IMR-90 (cell line): ENCODE data around the gene MRM2. TPM values are rescaled to one million over a fixed set of nuclear protein-coding genes. Genes with fewer than 3 reads are reported as not detected.

Experiments
- ATAC-seq: fragments of 200-7000 bp; cut with Tn5 transposase; 2 replicates; pipeline ENCODE4 v1.9.1; 2020; ENCODE audit warnings: low read depth, mild to moderate bottlenecking, moderate library complexity
- BruUV-seq: library from RNA; stranded (reverse); fragments of 400-500 nt; replicated peaks from 2 replicates; lab custom pipeline; 2021; lab: Mats Ljungman, UMichigan
- CTCF ChIA-PET: fragments of 300-600 bp; formaldehyde crosslinking; extraction: SDS; loops from one replicate; lab custom pipeline; 2021; ENCODE audit warnings: antibody characterized with exemption; lab: Yijun Ruan, JAX
- POLR2A ChIA-PET: fragments of 300-600 bp; sonication (Branson Sonifier 250); formaldehyde crosslinking; loops from one replicate; lab custom pipeline; 2022; ENCODE audit warnings: antibody characterized with exemption; ENCODE audit not compliant: unreplicated experiment; lab: Charles Lee
- DNase-seq: peaks from one replicate; pipeline ENCODE4 v3.0.0; 2013
- H2AFZ ChIP-seq: replicated peaks from 2 replicates; pipeline ENCODE3; 2013; ENCODE audit warnings: low read length, mild to moderate bottlenecking; ENCODE audit not compliant: poor library complexity
- H2AK5ac ChIP-seq: 2 replicates; pipeline ENCODE4 v1.6.1; 2013; ENCODE audit warnings: low read depth, low read length, inconsistent platforms
- H2AK9ac ChIP-seq: replicated peaks from 2 replicates; pipeline ENCODE3; 2013; ENCODE audit warnings: mild to moderate bottlenecking, low read depth, low read length, moderate library complexity; ENCODE audit not compliant: poor library complexity
- H2BK120ac ChIP-seq: 2 replicates; pipeline ENCODE4 v1.6.1; 2013; ENCODE audit warnings: low read depth, low read length, inconsistent platforms
- H2BK15ac ChIP-seq: 3 replicates; pipeline ENCODE4 v1.6.1; 2013; ENCODE audit warnings: low read depth, low read length, inconsistent platforms
- H2BK20ac ChIP-seq: 2 replicates; pipeline ENCODE4 v1.6.1; 2013; ENCODE audit warnings: low read depth, mild to moderate bottlenecking, inconsistent platforms, low read length, moderate library complexity
- H2BK5ac ChIP-seq: 2 replicates; pipeline ENCODE4 v1.6.1; 2013; ENCODE audit warnings: mild to moderate bottlenecking, low read depth, low read length, inconsistent platforms; ENCODE audit not compliant: poor library complexity, severe bottlenecking
- H3K14ac ChIP-seq: replicated peaks from 2 replicates; pipeline ENCODE4 v1.6.1; 2013; ENCODE audit warnings: low read depth, low read length, inconsistent platforms
- H3K18ac ChIP-seq: 2 replicates; pipeline ENCODE4 v1.6.1; 2013; ENCODE audit warnings: low read depth, low read length, control low read depth
- H3K23ac ChIP-seq: 2 replicates; pipeline ENCODE4 v1.6.1; 2013; ENCODE audit warnings: low read depth, low read length, inconsistent platforms
- H3K27ac ChIP-seq: 2 replicates; pipeline ENCODE4 v1.5.1; 2013; ENCODE audit warnings: mild to moderate bottlenecking, control low read depth, low read length; ENCODE audit not compliant: insufficient read depth
- H3K27me3 ChIP-seq: 2 replicates; pipeline ENCODE4 v1.6.1; 2013; ENCODE audit warnings: low read length; ENCODE audit not compliant: control insufficient read depth, insufficient read depth
- H3K36me3 ChIP-seq: 2 replicates; pipeline ENCODE4 v1.6.1; 2013; ENCODE audit warnings: low read length, mixed read lengths; ENCODE audit not compliant: control insufficient read depth, insufficient read depth
- H3K4ac ChIP-seq: 2 replicates; pipeline ENCODE4 v1.6.1; 2013; ENCODE audit warnings: low read depth, low read length, inconsistent platforms
- H3K4me1 ChIP-seq: 2 replicates; pipeline ENCODE4 v1.6.1; 2013; ENCODE audit warnings: low read length, mixed read lengths; ENCODE audit not compliant: control insufficient read depth, insufficient read depth
- H3K4me2 ChIP-seq: 2 replicates; pipeline ENCODE4 v1.6.1; 2013; ENCODE audit warnings: low read depth, mild to moderate bottlenecking, control low read depth, low read length, moderate library complexity
- H3K4me3 ChIP-seq: 2 replicates; pipeline ENCODE4 v1.5.1; 2013; ENCODE audit warnings: low read depth, mild to moderate bottlenecking, control low read depth, low read length, moderate library complexity; ENCODE audit not compliant: insufficient read depth
- H3K56ac ChIP-seq: 2 replicates; pipeline ENCODE4 v1.6.1; 2013; ENCODE audit warnings: low read length, inconsistent platforms; ENCODE audit not compliant: insufficient read depth; ENCODE audit errors: extremely low read depth
- H3K79me1 ChIP-seq, 2 experiments: 2 replicates each; pipeline ENCODE4 v1.6.1; 2013; ENCODE audit warnings: low read length in 2 of 2, inconsistent platforms in 1 of 2, low read depth in 1 of 2
- H3K9ac ChIP-seq: 2 replicates; pipeline ENCODE4 v1.6.1; 2013; ENCODE audit warnings: low read depth, low read length, control low read depth
- H3K9me1 ChIP-seq: 2 replicates; pipeline ENCODE4 v1.6.1; 2013; ENCODE audit warnings: low read length, inconsistent platforms; ENCODE audit not compliant: insufficient read depth
- H3K9me3 ChIP-seq: 2 replicates; pipeline ENCODE4 v1.6.1; 2013; ENCODE audit warnings: low read length; ENCODE audit not compliant: control insufficient read depth, insufficient read depth
- H4K20me1 ChIP-seq: 2 replicates; pipeline ENCODE4 v1.6.1; 2013; ENCODE audit warnings: low read length, inconsistent platforms; ENCODE audit not compliant: insufficient read depth
- H4K5ac ChIP-seq: 2 replicates; pipeline ENCODE4 v1.6.1; 2013; ENCODE audit warnings: mild to moderate bottlenecking, low read depth, low read length, control low read depth
- H4K8ac ChIP-seq, 2 experiments: 2 replicates each; pipeline ENCODE4 v1.6.1; 2013; ENCODE audit warnings: low read depth in 2 of 2, low read length in 2 of 2, control low read depth in 1 of 2, inconsistent platforms in 1 of 2
- H4K91ac ChIP-seq: 2 replicates; pipeline ENCODE4 v1.6.1; 2013; ENCODE audit warnings: low read depth, low read length, inconsistent platforms; ENCODE audit not compliant: insufficient read depth
- BHLHE40 ChIP-seq: fragments of 150-350 bp; IDR thresholded peaks from 2 replicates; pipeline ENCODE4 v1.6.1; 2016; ENCODE audit warnings: mild to moderate bottlenecking, low read depth, low read length
- CEBPB ChIP-seq: IDR thresholded peaks from 2 replicates; pipeline ENCODE4 v1.6.1; 2012; ENCODE audit warnings: low read depth, low read length, improper control_type of control experiment
- CHD1 ChIP-seq: IDR thresholded peaks from 2 replicates; pipeline ENCODE4 v1.6.1; 2012; ENCODE audit warnings: low read depth, low read length, improper control_type of control experiment
- FOS ChIP-seq: fragments of 150-350 bp; IDR thresholded peaks from 2 replicates; pipeline ENCODE4 v1.6.1; 2016; ENCODE audit warnings: low read depth, low read length
- MAFK ChIP-seq: IDR thresholded peaks from 2 replicates; pipeline ENCODE4 v1.6.1; 2012; ENCODE audit warnings: low read depth, low read length, improper control_type of control experiment
- MAZ ChIP-seq: IDR thresholded peaks from 2 replicates; pipeline ENCODE4 v1.6.1; 2012; ENCODE audit warnings: low read depth, mild to moderate bottlenecking, low read length, improper control_type of control experiment, moderate library complexity, borderline replicate concordance
- MXI1 ChIP-seq: IDR thresholded peaks from 2 replicates; pipeline ENCODE4 v1.6.1; 2012; ENCODE audit warnings: low read depth, mild to moderate bottlenecking, low read length, moderate library complexity, borderline replicate concordance
- NFE2L2 ChIP-seq: fragments of 150-350 bp; IDR thresholded peaks from 2 replicates; pipeline ENCODE4 v1.6.1; 2016; ENCODE audit warnings: low read depth, mild to moderate bottlenecking, low read length
- POLR2A ChIP-seq: IDR thresholded peaks from 2 replicates; pipeline ENCODE4 v1.6.1; 2012; ENCODE audit warnings: mild to moderate bottlenecking, low read depth, low read length
- RAD21 ChIP-seq: IDR thresholded peaks from 2 replicates; pipeline ENCODE4 v1.6.1; 2012; ENCODE audit warnings: low read length, improper control_type of control experiment
- RCOR1 ChIP-seq: IDR thresholded peaks from 2 replicates; pipeline ENCODE4 v1.6.1; 2012; ENCODE audit warnings: mild to moderate bottlenecking, low read length, improper control_type of control experiment; ENCODE audit not compliant: insufficient replicate concordance
- RFX5 ChIP-seq: IDR thresholded peaks from 2 replicates; pipeline ENCODE4 v1.8.0; 2012; ENCODE audit warnings: low read depth, mild to moderate bottlenecking, low read length, moderate library complexity
- SMC3 ChIP-seq: fragments of 150-350 bp; IDR thresholded peaks from 2 replicates; pipeline ENCODE4 v1.6.1; 2016; ENCODE audit warnings: low read depth, mild to moderate bottlenecking, antibody characterized with exemption, low read length, moderate library complexity
- WGBS, 2 experiments: methylation state at CpG; one replicate each; pipeline versions ENCODE4 v1.1.5 to v1.1.7; 2013; ENCODE audit warnings: missing lambda C conversion rate in 2 of 2; ENCODE audit not compliant: insufficient read length in 1 of 2; ENCODE audit errors: extremely low coverage in 2 of 2; 5-methylcytosine and 5-hydroxymethylcytosine counted together
- dilution Hi-C: fragments of 300-500 bp; cut with HindIII; formaldehyde crosslinking; loops from one replicate; pipeline ENCODE4 v1.14.3; 2018; ENCODE audit warnings: low sequenced_read_pairs; ENCODE audit not compliant: unreplicated experiment
- in situ Hi-C: fragments of 300-500 bp; cut with MboI; formaldehyde crosslinking; loops from 3 replicates; pipeline ENCODE4 v1.14.3; 2019; ENCODE audit warnings: low sequenced_read_pairs, inconsistent platforms, mixed read lengths
- intact Hi-C: fragments of 100-400 bp; cut with micrococcal nuclease; formaldehyde crosslinking; loops from 2 replicates; pipeline ENCODE4 v1.10.0; 2022
- polyA plus RNA-seq, 3 experiments: library from polyadenylated mRNA; depleted of rRNA; stranded (reverse); fragments of >200 nt; gene quantifications; 2 replicates each; pipeline ENCODE4 v1.2.3, GENCODE V29; 2012; ENCODE audit warnings: low replicate concordance in 1 of 3
- total RNA-seq: library from RNA; depleted of rRNA; stranded (reverse); fragments of >200 nt; gene quantifications from 2 replicates; pipeline ENCODE4 v1.2.3, GENCODE V29; 2012
- TF ChIP-seq, protein P1 (sequence below): conservative IDR thresholded peaks from 2 replicates; pipeline ENCODE4 v1.5.1; 2012; ENCODE audit warnings: mild to moderate bottlenecking, low read depth, low read length, improper control_type of control experiment
- TF ChIP-seq, protein P2 (sequence below): fragments of 150-350 bp; IDR thresholded peaks from 2 replicates; pipeline ENCODE4 v1.6.1; 2017; ENCODE audit warnings: mild to moderate bottlenecking, antibody characterized with exemption, low read length, low read depth
- TF ChIP-seq, protein P3 (sequence below): fragments of 150-350 bp; IDR thresholded peaks from 2 replicates; pipeline ENCODE4 v1.6.1; 2016; ENCODE audit warnings: low read depth, mild to moderate bottlenecking, low read length, moderate library complexity, borderline replicate concordance

Gene MRM2
- total and polyA plus RNA-seq, 2 of the 4 experiments (the other 2 are of a cell fraction), result 19.1 to 23.8 TPM

DNA sequence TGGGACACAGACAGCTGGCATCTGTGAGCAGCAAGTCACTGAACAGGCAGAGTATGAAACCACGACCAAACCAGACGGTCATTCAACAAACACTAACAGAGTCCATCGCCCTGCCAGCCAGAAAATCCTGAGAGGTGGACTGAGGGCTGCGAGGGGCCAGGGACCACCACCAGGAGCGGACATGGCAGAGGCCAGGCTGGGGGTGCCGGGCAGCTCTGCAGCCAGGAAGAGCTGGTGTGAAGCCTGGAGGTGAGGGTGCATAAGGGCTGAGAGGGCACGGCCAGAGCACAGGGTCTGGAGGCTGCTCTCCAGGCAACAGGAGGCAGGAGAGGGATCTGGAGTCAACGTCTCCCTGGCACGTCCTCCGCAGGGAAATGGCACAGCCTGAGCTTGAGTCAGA lies 24.8 kb downstream of the MRM2 start:
- ATAC-seq (no peak), DNase-seq (no peak)
- peaks cover 3% of the 10 kb centered on the region for H4K20me1 ChIP-seq
- H3K79me1 ChIP-seq, result peaks cover 0 to 7% of the 10 kb centered on the region in 2 experiments; a peak in 1 of 4 replicates
- no peak overlapping the region for H2BK15ac ChIP-seq
- H2BK120ac ChIP-seq, result no peak overlapping the region
- H2AK5ac ChIP-seq, result no peak overlapping the region
- in situ Hi-C loops (loop anchor here (10.0 kb wide), 1 partner anchor 562 kb away; no protein-coding TSS in a partner anchor), dilution Hi-C loops (no loop called here), intact Hi-C loops (no loop called here)
- H3K4me1 ChIP-seq, result no peaks in the 10 kb centered on the region
- H2AFZ ChIP-seq, result no peak overlapping the region
- H4K91ac ChIP-seq, result no peak overlapping the region
- 90% methylated on average over 6 of the region's 10 CpGs; no CpG with 5 or more reads in 1 of the 2 experiments for WGBS, 2 experiments
- H4K8ac ChIP-seq, result no peak overlapping the region
- no peak overlapping the region for H2BK20ac ChIP-seq
- TF ChIP-seq RFX5, result no peak
- no peak for TF ChIP-seq NFE2L2
- TF ChIP-seq, protein P1, sequence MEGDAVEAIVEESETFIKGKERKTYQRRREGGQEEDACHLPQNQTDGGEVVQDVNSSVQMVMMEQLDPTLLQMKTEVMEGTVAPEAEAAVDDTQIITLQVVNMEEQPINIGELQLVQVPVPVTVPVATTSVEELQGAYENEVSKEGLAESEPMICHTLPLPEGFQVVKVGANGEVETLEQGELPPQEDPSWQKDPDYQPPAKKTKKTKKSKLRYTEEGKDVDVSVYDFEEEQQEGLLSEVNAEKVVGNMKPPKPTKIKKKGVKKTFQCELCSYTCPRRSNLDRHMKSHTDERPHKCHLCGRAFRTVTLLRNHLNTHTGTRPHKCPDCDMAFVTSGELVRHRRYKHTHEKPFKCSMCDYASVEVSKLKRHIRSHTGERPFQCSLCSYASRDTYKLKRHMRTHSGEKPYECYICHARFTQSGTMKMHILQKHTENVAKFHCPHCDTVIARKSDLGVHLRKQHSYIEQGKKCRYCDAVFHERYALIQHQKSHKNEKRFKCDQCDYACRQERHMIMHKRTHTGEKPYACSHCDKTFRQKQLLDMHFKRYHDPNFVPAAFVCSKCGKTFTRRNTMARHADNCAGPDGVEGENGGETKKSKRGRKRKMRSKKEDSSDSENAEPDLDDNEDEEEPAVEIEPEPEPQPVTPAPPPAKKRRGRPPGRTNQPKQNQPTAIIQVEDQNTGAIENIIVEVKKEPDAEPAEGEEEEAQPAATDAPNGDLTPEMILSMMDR, result no peak
- no peak for TF ChIP-seq FOS
- TF ChIP-seq, protein P2, sequence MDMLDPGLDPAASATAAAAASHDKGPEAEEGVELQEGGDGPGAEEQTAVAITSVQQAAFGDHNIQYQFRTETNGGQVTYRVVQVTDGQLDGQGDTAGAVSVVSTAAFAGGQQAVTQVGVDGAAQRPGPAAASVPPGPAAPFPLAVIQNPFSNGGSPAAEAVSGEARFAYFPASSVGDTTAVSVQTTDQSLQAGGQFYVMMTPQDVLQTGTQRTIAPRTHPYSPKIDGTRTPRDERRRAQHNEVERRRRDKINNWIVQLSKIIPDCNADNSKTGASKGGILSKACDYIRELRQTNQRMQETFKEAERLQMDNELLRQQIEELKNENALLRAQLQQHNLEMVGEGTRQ, result no peak
- no peak for TF ChIP-seq CEBPB
- no peak for TF ChIP-seq POLR2A
- TF ChIP-seq MAZ, result no peak
- TF ChIP-seq BHLHE40, result no peak
- no peak for TF ChIP-seq SMC3
- TF ChIP-seq CHD1, result no peak
- no peak for TF ChIP-seq RAD21
- no peak for TF ChIP-seq RCOR1
- TF ChIP-seq, protein P3, sequence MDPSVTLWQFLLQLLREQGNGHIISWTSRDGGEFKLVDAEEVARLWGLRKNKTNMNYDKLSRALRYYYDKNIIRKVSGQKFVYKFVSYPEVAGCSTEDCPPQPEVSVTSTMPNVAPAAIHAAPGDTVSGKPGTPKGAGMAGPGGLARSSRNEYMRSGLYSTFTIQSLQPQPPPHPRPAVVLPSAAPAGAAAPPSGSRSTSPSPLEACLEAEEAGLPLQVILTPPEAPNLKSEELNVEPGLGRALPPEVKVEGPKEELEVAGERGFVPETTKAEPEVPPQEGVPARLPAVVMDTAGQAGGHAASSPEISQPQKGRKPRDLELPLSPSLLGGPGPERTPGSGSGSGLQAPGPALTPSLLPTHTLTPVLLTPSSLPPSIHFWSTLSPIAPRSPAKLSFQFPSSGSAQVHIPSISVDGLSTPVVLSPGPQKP, result no peak
- TF ChIP-seq MXI1, result no peak
- TF ChIP-seq MAFK, result no peak
- CTCF ChIA-PET, result interaction anchor here (0.5 kb wide), 1 partner anchor 92 kb away, joined by 4 read pairs; no protein-coding TSS in a partner anchor
- no peak overlapping the region for H3K18ac ChIP-seq
- no peaks in the 10 kb centered on the region for H3K27me3 ChIP-seq
- no peak overlapping the region for H2AK9ac ChIP-seq
- peaks cover 65% of the 10 kb centered on the region for H3K36me3 ChIP-seq
- no peak overlapping the region for H3K56ac ChIP-seq
- no peak overlapping the region for H3K9ac ChIP-seq
- H3K9me3 ChIP-seq, result no peaks in the 10 kb centered on the region
- H3K4me3 ChIP-seq, result no peak overlapping the region
- H3K9me1 ChIP-seq, result peaks cover 4% of the 10 kb centered on the region; the same call in 1 of the 2 replicates
- no peak overlapping the region for H3K4me2 ChIP-seq
- no peak overlapping the region for H3K14ac ChIP-seq
- H4K5ac ChIP-seq, result no peak overlapping the region
- POLR2A ChIA-PET, result no interaction called here
- no peak overlapping the region for H3K27ac ChIP-seq
- no TSS peak for BruUV-seq
- H2BK5ac ChIP-seq, result no peak overlapping the region
- no peak overlapping the region for H3K4ac ChIP-seq
- no peak overlapping the region for H3K23ac ChIP-seq
